Fibroblast of lung (primary cell): ENCODE measurements around the gene SLC35F3. TPM values are rescaled to one million over a fixed set of nuclear protein-coding genes. Genes with fewer than 3 reads are reported as not detected.

Experiments
- DNase-seq, 2 donors: peaks; one replicate each; pipeline versions ENCODE4 v3.0.0 to v3.0.0-alpha.2; 2010; ENCODE audit warnings: low read depth in 2 of 2
- H2AFZ ChIP-seq: 2 replicates; pipeline ENCODE4 v1.5.1; 2012; ENCODE audit warnings: low read length, control low read depth, inconsistent platforms
- H3K27ac ChIP-seq: 2 replicates; pipeline ENCODE4 v1.5.1; 2011; ENCODE audit warnings: low read length, control low read depth; ENCODE audit not compliant: insufficient read depth
- H3K27me3 ChIP-seq: 2 replicates; pipeline ENCODE4 v1.5.1; 2011; ENCODE audit warnings: mild to moderate bottlenecking, low read length; ENCODE audit not compliant: control insufficient read depth, insufficient read depth
- H3K36me3 ChIP-seq: 2 replicates; pipeline ENCODE4 v1.5.1; 2011; ENCODE audit warnings: low read length; ENCODE audit not compliant: control insufficient read depth, insufficient read depth
- H3K4me1 ChIP-seq: 2 replicates; pipeline ENCODE4 v1.5.1; 2011; ENCODE audit warnings: low read length; ENCODE audit not compliant: control insufficient read depth, insufficient read depth; ENCODE audit errors: extremely low read depth
- H3K4me2 ChIP-seq: 2 replicates; pipeline ENCODE4 v1.5.1; 2011; ENCODE audit warnings: low read length, control low read depth; ENCODE audit not compliant: insufficient read depth; ENCODE audit errors: extremely low read depth
- H3K4me3 ChIP-seq, 4 experiments: fragments of 200-600 bp in 1 of 4; sonication (generic) in 1 of 4; replicated peaks in 1 of 4; 2 replicates each; pipeline ENCODE4 v1.5.1; 2011 to 2016; ENCODE audit warnings: low read length in 4 of 4, low read depth in 3 of 4, mild to moderate bottlenecking in 3 of 4, control low read depth in 2 of 4, inconsistent platforms in 1 of 4, mixed read lengths in 1 of 4; ENCODE audit not compliant: insufficient read depth in 1 of 4; ENCODE audit errors: control extremely low read depth in 1 of 4
- H3K79me2 ChIP-seq: 2 replicates; pipeline ENCODE4 v1.5.1; 2012; ENCODE audit warnings: mild to moderate bottlenecking, low read length, inconsistent platforms; ENCODE audit not compliant: control insufficient read depth, insufficient read depth
- H3K9ac ChIP-seq: 2 replicates; pipeline ENCODE4 v1.5.1; 2011; ENCODE audit warnings: mild to moderate bottlenecking, low read length, control low read depth; ENCODE audit not compliant: insufficient read depth
- H3K9me3 ChIP-seq: 2 replicates; pipeline ENCODE4 v1.5.1; 2012; ENCODE audit warnings: low read depth, low read length; ENCODE audit not compliant: control insufficient read depth, insufficient read depth
- H4K20me1 ChIP-seq: 2 replicates; pipeline ENCODE4 v1.5.1; 2011; ENCODE audit warnings: low read length; ENCODE audit not compliant: control insufficient read depth, insufficient read depth; ENCODE audit errors: extremely low read depth
- EZH2 ChIP-seq: IDR thresholded peaks from 2 replicates; pipeline ENCODE4 v1.5.1; 2012; ENCODE audit warnings: low read length, control low read depth, mild to moderate bottlenecking; ENCODE audit errors: missing control alignments
- polyA plus RNA-seq, 2 donors: library from polyadenylated mRNA; depleted of rRNA in 1 of 2; stranded (reverse) in 1 of 2; unstranded in 1 of 2; fragments of >200 nt; gene quantifications; 2 replicates each; pipeline ENCODE4 v1.2.1, GENCODE V29; 2011 to 2012; ENCODE audit warnings: missing spikeins in 1 of 2
- total RNA-seq: library from RNA; depleted of rRNA; stranded (reverse); fragments of >200 nt; gene quantifications from 2 replicates; pipeline ENCODE4 v1.2.1, GENCODE V29; 2014
- TF ChIP-seq, protein P1 (sequence below), 2 donors: IDR thresholded peaks in 1 of 2; conservative IDR thresholded peaks in 1 of 2; 1 replicate in 1 of 2; 2 replicates in 1 of 2; pipeline ENCODE4 v1.5.1; 2011 to 2012; ENCODE audit warnings: low read length in 2 of 2, control low read depth in 1 of 2, inconsistent platforms in 1 of 2, low read depth in 1 of 2, mild to moderate bottlenecking in 1 of 2

The SLC35F3 gene
- total and polyA plus RNA-seq, 2 donors (not counting 1 experiment from before 2014, with no cell fraction given), result not detected

DNA sequence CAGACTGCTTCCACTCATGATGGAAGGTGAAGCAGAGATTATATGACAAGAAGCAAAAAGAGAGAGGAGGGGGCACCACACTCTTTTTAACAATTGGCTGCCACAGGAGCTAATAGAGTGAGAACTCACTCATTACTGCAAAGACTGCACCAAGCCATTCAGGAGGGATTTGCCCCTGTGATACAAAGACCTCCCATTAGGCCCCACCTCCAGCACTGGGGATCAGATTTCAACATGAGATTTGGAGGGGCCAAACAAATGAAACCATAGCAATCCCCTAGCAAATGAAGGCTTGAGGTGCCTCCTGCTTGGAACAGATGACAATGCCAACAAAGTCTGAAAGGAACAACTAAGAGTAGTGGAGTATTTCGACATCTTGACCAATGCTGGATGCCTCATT lies 346.3 kb downstream of the SLC35F3 start:
- TF ChIP-seq EZH2, result no peak
- TF ChIP-seq, protein P1, sequence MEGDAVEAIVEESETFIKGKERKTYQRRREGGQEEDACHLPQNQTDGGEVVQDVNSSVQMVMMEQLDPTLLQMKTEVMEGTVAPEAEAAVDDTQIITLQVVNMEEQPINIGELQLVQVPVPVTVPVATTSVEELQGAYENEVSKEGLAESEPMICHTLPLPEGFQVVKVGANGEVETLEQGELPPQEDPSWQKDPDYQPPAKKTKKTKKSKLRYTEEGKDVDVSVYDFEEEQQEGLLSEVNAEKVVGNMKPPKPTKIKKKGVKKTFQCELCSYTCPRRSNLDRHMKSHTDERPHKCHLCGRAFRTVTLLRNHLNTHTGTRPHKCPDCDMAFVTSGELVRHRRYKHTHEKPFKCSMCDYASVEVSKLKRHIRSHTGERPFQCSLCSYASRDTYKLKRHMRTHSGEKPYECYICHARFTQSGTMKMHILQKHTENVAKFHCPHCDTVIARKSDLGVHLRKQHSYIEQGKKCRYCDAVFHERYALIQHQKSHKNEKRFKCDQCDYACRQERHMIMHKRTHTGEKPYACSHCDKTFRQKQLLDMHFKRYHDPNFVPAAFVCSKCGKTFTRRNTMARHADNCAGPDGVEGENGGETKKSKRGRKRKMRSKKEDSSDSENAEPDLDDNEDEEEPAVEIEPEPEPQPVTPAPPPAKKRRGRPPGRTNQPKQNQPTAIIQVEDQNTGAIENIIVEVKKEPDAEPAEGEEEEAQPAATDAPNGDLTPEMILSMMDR (conservative IDR thresholded peaks at IDR 0.05 in 1 of 2, IDR thresholded peaks at IDR 0.05 in 1 of 2; ENCODE audit: low read depth in 1 of 2, low read length in 2 of 2), result no peak
- H3K4me3 ChIP-seq, result no peak overlapping the region
- H3K27me3 ChIP-seq, result no peaks in the 10 kb centered on the region
- no peaks in the 10 kb centered on the region for H3K36me3 ChIP-seq
- H3K27ac ChIP-seq, result no peak overlapping the region
- no peaks in the 10 kb centered on the region for H3K9me3 ChIP-seq
- no peaks in the 10 kb centered on the region for H4K20me1 ChIP-seq
- H3K9ac ChIP-seq, result no peak overlapping the region
- H3K79me2 ChIP-seq, result no peaks in the 10 kb centered on the region
- no peak for DNase-seq
- no peaks in the 10 kb centered on the region for H3K4me1 ChIP-seq
- no peak overlapping the region for H3K4me2 ChIP-seq
- H2AFZ ChIP-seq, result no peak overlapping the region

DNA sequence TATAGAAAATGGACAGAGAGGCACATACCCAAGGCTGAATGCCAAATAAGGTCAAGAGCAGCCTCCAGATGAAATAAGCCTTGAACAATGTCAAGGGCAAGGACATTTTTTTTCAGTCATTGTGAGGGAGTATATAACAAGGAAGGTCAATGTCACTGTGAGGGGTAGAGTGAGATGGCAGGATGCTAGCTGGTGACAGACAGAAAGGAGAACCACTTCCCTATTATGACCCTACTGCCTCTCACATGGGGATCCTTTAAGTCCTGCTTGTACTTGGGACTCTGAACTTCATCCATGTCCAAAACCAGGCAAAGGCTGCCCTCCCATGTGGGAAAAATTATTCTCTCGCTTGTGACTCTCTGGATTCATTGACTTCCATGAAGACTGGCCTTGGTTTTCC lies 349.3 kb downstream of the SLC35F3 start:
- H3K9me3 ChIP-seq, result no peaks in the 10 kb centered on the region
- TF ChIP-seq EZH2, result no peak
- no peak overlapping the region for H3K4me3 ChIP-seq
- H3K79me2 ChIP-seq, result no peaks in the 10 kb centered on the region
- H3K9ac ChIP-seq, result no peak overlapping the region
- H3K27ac ChIP-seq, result no peak overlapping the region
- H2AFZ ChIP-seq, result no peak overlapping the region
- H3K36me3 ChIP-seq, result no peaks in the 10 kb centered on the region
- H4K20me1 ChIP-seq, result no peaks in the 10 kb centered on the region
- no peaks in the 10 kb centered on the region for H3K4me1 ChIP-seq
- H3K27me3 ChIP-seq, result no peaks in the 10 kb centered on the region
- DNase-seq, result no peak
- no peak overlapping the region for H3K4me2 ChIP-seq

DNA sequence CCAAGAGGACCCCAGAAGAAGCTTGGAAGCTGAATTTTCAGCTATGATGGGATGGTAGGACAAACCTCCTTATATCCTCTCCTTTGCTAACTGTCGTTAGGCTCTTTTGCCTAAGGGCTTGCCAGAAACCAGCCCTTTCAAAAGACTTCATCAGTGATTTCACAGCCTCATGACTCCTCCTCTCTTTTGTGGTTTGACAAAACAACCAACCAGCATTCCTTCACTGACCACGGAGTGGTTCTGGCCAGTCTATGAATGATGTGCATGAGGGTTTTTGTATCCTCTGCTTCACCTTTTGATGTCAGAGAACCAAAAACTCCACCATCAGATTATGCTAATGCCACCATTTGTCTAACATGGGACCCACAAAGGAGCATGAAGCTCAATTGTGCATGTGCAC lies 351.9 kb downstream of the SLC35F3 start:
- no peak overlapping the region for H3K9ac ChIP-seq
- H3K36me3 ChIP-seq, result no peaks in the 10 kb centered on the region
- no peak overlapping the region for H3K27ac ChIP-seq
- DNase-seq, result peak in 1 of 2 donors; percentile 84
- H3K27me3 ChIP-seq, result no peaks in the 10 kb centered on the region
- no peaks in the 10 kb centered on the region for H3K9me3 ChIP-seq
- no peak overlapping the region for H2AFZ ChIP-seq
- no peak for TF ChIP-seq EZH2
- TF ChIP-seq, protein P1 (conservative IDR thresholded peaks at IDR 0.05 in 1 of 2, IDR thresholded peaks at IDR 0.05 in 1 of 2; ENCODE audit: low read depth in 1 of 2, low read length in 2 of 2), result no peak
- no peaks in the 10 kb centered on the region for H3K79me2 ChIP-seq
- no peaks in the 10 kb centered on the region for H4K20me1 ChIP-seq
- no peaks in the 10 kb centered on the region for H3K4me1 ChIP-seq
- H3K4me3 ChIP-seq, result no peak overlapping the region
- no peak overlapping the region for H3K4me2 ChIP-seq
